Tracheal epithelial cell (primary cell): ENCODE measurements around the gene TTLL8. TPM values are rescaled to one million over a fixed set of nuclear protein-coding genes. Genes with fewer than 3 reads are reported as not detected.

Experiments
- total RNA-seq: library from RNA; depleted of rRNA; stranded (reverse); fragments of >200 nt; gene quantifications from 2 replicates; pipeline ENCODE4 v1.2.1, GENCODE V29; 2014

Gene TTLL8
- not detected in 2 replicates for total RNA-seq

GRCh38 chr22:50058061-50058905 lies at the start of gene TTLL8:
TSS of gene TTLL8 (minus strand) at chr22:50058298.

DNA sequence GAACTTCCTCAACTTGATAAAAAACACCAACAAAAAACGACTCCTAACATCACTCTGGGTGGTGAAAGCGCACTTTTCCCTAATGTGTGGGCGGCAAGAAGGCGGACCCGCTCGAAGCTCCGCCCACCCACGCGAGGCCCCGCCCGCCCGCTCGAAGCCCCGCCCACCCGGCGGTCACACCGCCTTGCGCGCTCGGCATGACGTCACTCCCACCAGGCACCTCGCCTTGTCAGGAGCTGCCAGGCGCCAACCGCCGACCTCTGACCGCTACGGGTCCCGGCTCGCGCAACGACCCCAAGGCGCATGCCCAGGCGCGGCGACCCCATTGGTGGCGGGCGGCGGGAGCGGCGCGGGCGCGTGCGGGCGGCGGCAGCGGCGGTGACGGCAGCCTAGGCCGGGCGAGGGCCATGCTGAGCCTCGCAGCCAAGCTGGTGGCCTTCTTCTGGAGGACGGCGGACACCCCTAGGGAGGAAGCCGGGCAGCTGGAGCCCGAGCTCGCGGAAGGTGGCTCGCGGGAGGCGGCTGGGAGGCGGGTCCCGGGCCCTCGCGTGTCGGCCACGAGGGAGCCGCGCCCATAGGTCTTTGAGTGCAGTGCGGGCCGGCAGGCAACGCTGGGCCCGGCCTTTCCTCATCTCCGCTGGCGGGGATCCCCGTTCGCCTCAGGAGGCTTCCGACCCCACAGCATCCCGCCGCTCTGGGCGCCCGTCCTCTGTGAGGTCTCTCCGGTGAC lies 31.7 kb upstream of the TTLL8 start, which contains the start of gene MOV10L1:
Gene MOV10L1 (plus strand): TSS at position 325 of the 730 bp plus-strand sequence. CDS start 83 bp downstream, at position 408.

GRCh38 chr22:50085211-50085972 lies 27.3 kb upstream of the TTLL8 start, which contains the start of gene MLC1:
TSS of gene MLC1 (minus strand) at chr22:50085426. CDS start at chr22:50084902, 524 bp downstream.

DNA sequence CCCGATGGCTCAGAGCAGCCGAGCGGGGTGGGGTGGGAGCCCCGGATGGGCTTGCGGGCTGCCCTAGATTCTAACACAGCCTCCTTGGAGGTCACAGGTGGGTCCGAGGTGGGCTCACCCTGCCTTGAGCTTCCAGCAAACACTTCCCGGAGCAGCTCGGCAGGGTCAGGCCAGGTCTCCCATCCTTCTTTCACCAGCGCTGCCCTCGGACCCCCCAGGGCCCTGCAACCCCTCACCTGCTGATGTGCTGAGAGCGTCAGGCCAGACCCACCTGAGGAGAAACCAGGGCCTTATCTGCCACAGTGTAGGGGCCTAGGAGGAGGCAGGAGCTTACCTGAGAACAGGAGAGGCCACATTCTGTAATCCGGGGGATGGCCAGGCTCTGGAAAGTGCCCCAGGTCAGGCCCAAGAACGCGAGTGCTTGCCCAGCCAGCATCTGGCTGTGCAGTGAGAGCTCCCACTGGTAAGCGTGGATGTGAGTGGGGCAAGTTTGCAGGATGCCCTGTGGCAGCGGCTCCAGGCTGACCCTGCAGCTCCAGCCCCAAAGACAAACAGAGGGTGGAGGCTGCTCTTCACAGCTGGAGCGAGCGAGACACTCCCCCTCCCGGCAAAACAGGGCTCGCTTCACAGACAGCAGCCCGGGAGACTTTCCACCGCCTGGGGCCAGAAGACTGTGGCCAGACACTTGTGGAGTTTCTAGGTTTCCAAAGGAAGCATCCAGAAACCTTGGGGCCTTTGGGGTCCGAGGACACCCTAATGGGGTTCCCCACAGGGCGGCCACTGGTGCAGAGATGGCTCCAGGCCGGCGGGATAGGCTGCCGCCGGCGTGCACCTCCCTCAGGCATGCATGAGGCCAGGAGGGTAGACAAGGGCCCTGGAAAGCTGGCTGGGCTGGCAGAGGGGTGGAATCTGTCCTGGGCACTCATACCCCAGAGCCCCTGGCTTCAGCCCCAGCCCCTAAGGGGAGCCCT lies 45.6 kb downstream of the TTLL8 start, which contains the start of gene IL17REL:
Gene IL17REL (minus strand): TSS at position 555 of the 971 bp plus-strand sequence. CDS start 119 bp downstream, at position 436.

Other genes with a start within 250 kb of the TTLL8 start
- gene BRD1, start 230.4 kb downstream of the TTLL8 start, total RNA-seq = 19.8 and 26.2 TPM in 2 replicates
- 17.3 and 18.1 TPM in 2 replicates for gene ZBED4, start 204.5 kb downstream of the TTLL8 start, total RNA-seq
- 14.0 and 17.3 TPM in 2 replicates for gene ALG12, start 139.9 kb downstream of the TTLL8 start, total RNA-seq
- gene CRELD2, start 139.7 kb downstream of the TTLL8 start, total RNA-seq = 24.1 and 47.0 TPM in 2 replicates
- gene PIM3, start 97.5 kb downstream of the TTLL8 start, total RNA-seq = 111 and 113 TPM in 2 replicates
- not detected in 2 replicates for gene IL17REL, start 45.5 kb downstream of the TTLL8 start, total RNA-seq
- gene MLC1, start 27.1 kb upstream of the TTLL8 start, total RNA-seq = under 0.01 and 0.72 TPM in 2 replicates
- gene MOV10L1, start 31.7 kb upstream of the TTLL8 start, total RNA-seq = 0.48 and 0.64 TPM in 2 replicates
- gene PANX2, start 112.4 kb upstream of the TTLL8 start, total RNA-seq = under 0.01 and 0.48 TPM in 2 replicates
- gene TRABD, start 127.6 kb upstream of the TTLL8 start, total RNA-seq = 34.7 and 40.0 TPM in 2 replicates
- gene SELENOO, start 142.7 kb upstream of the TTLL8 start, total RNA-seq = 33.0 and 47.5 TPM in 2 replicates
- gene TUBGCP6, start 186.7 kb upstream of the TTLL8 start, total RNA-seq = 19.4 and 23.6 TPM in 2 replicates
- gene HDAC10, start 193.0 kb upstream of the TTLL8 start, total RNA-seq = 16.9 and 17.7 TPM in 2 replicates
- 11.7 and 27.7 TPM in 2 replicates for gene MAPK12, start 203.4 kb upstream of the TTLL8 start, total RNA-seq
- 2.8 and 5.8 TPM in 2 replicates for gene MAPK11, start 212.1 kb upstream of the TTLL8 start, total RNA-seq
- 127 and 141 TPM in 2 replicates for gene PLXNB2, start 249.3 kb upstream of the TTLL8 start, total RNA-seq